GM23248 (cell line): ENCODE measurements around the gene ZNF444. TPM values are rescaled to one million over a fixed set of nuclear protein-coding genes. Genes with fewer than 3 reads are reported as not detected.
"Not testable (repeated sequence)": the region's sequence is repeated elsewhere in the genome, so short reads cannot be mapped to it uniquely, and the experiment has no call there.

Experiments
- DNase-seq: peaks from one replicate; pipeline ENCODE4 v3.0.0-alpha.2; 2015
- H2AFZ ChIP-seq: fragments of 200-600 bp; sonication (generic); 2 replicates; pipeline ENCODE4 v1.6.1; 2016; ENCODE audit warnings: antibody characterized with exemption
- H3F3A ChIP-seq: fragments of 200-600 bp; sonication (generic); 2 replicates; pipeline ENCODE4 v1.6.1; 2016; ENCODE audit warnings: mild to moderate bottlenecking, antibody characterized with exemption, mixed run types; ENCODE audit not compliant: insufficient read depth
- H3K27ac ChIP-seq: fragments of 200-600 bp; sonication (generic); 2 replicates; pipeline ENCODE4 v1.5.1; 2016; ENCODE audit warnings: mild to moderate bottlenecking
- H3K27me3 ChIP-seq: fragments of 200-600 bp; sonication (generic); replicated peaks from 2 replicates; pipeline ENCODE4 v1.6.1; 2016; ENCODE audit warnings: mild to moderate bottlenecking; ENCODE audit not compliant: insufficient read depth
- H3K36me3 ChIP-seq: fragments of 200-600 bp; sonication (generic); 2 replicates; pipeline ENCODE4 v1.6.1; 2016; ENCODE audit warnings: low read depth, mild to moderate bottlenecking
- H3K4me1 ChIP-seq: fragments of 200-600 bp; sonication (generic); 2 replicates; pipeline ENCODE4 v1.6.1; 2016; ENCODE audit warnings: mild to moderate bottlenecking; ENCODE audit not compliant: insufficient read depth
- H3K4me2 ChIP-seq: fragments of 200-600 bp; sonication (generic); one replicate; pipeline ENCODE4 v1.6.1; 2016; ENCODE audit warnings: mild to moderate bottlenecking; ENCODE audit not compliant: unreplicated experiment
- H3K4me3 ChIP-seq: fragments of 200-600 bp; sonication (generic); 2 replicates; pipeline ENCODE4 v1.5.1; 2016; ENCODE audit warnings: mild to moderate bottlenecking
- H3K79me2 ChIP-seq: fragments of 200-600 bp; sonication (generic); 2 replicates; pipeline ENCODE4 v1.6.1; 2016; ENCODE audit warnings: mild to moderate bottlenecking; ENCODE audit not compliant: insufficient read depth
- H3K9ac ChIP-seq: fragments of 200-600 bp; sonication (generic); 2 replicates; pipeline ENCODE4 v1.6.1; 2016; ENCODE audit warnings: mild to moderate bottlenecking
- H3K9me2 ChIP-seq: fragments of 200-600 bp; sonication (generic); 2 replicates; pipeline ENCODE4 v1.6.1; 2016; ENCODE audit warnings: mixed run types, mild to moderate bottlenecking, moderate library complexity; ENCODE audit not compliant: insufficient read depth
- H3K9me3 ChIP-seq: fragments of 200-600 bp; sonication (generic); one replicate; pipeline ENCODE4 v1.6.1; 2017; ENCODE audit warnings: low read depth
- H4K20me1 ChIP-seq: fragments of 200-600 bp; sonication (generic); 2 replicates; pipeline ENCODE4 v1.6.0; 2016; ENCODE audit not compliant: insufficient read depth
- EZH2 ChIP-seq: fragments of 200-600 bp; sonication (generic); IDR thresholded peaks from 2 replicates; pipeline ENCODE4 v1.6.1; 2018; ENCODE audit warnings: antibody characterized with exemption, mild to moderate bottlenecking; ENCODE audit not compliant: insufficient read depth, poor library complexity, severe bottlenecking
- EZH2phosphoT487 ChIP-seq: fragments of 200-600 bp; sonication (generic); IDR thresholded peaks from 2 replicates; pipeline ENCODE4 v1.6.1; 2018; ENCODE audit warnings: antibody characterized with exemption, moderate library complexity, mild to moderate bottlenecking, low read depth; ENCODE audit not compliant: insufficient read depth
- WGBS, 2 experiments: methylation state at CpG; one replicate each; pipeline ENCODE4 v1.1.6; 2015 to 2017; ENCODE audit warnings: low lambda C conversion rate in 2 of 2, low coverage in 1 of 2; ENCODE audit errors: missing lambda C conversion rate in 2 of 2; 5-methylcytosine and 5-hydroxymethylcytosine counted together
- in situ Hi-C: fragments of 300-500 bp; cut with MboI; formaldehyde crosslinking; loops from 2 replicates; pipeline ENCODE4 v1.15.0; 2020
- polyA plus RNA-seq: library from polyadenylated mRNA; unstranded; fragments of >200 nt; fragmentation: Nextera tagmentation; extraction: Ambion mirVana; gene quantifications from 2 replicates; pipeline ENCODE4 v1.2.1, GENCODE V29; 2016
- total RNA-seq: library from RNA; depleted of rRNA; stranded (reverse); fragments of >200 nt; shearing (Covaris generic); gene quantifications from 2 replicates; pipeline ENCODE4 v1.2.3, GENCODE V29; 2014

The ZNF444 gene
- total and polyA plus RNA-seq, 2 experiments from 2014 or later = 7.7 to 21.8 TPM

DNA sequence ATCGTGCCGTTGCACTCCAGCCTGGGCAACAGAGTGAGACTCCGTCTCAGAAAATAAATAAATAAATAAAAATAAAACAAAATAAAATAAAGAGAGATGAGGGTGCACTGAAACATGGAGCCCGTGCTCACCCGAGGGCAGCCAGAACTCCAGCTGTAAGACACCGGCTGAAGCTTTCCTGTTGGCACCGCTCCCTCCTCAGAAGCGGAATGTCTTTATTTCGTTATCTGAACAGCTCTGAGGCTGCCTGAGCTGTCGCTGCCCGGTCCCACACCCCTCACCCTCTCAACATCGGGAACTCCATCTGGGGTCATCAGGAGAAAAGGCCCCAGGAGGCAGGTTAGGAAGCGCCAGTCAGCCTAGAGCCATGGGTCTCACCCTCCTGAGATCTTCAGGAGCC, 44.4 kb upstream of the ZNF444 start:
- Histone ChIP-seq H3K4me2 (no peak overlapping the region), H3K9ac (no peak overlapping the region), H3K27ac (no peak overlapping the region), H4K20me1 (no peaks in the 10 kb centered on the region; the same call in 1 of the 2 replicates), H3K27me3 (no peaks in the 10 kb centered on the region), H3K79me2 (peaks cover 74% of the 10 kb centered on the region), H2AFZ (no peak overlapping the region), H3K9me3 (no peaks in the 10 kb centered on the region), H3K4me3 (no peak overlapping the region), H3K36me3 (no peaks in the 10 kb centered on the region), H3F3A (peaks cover under 1% of the 10 kb centered on the region; the same call in 1 of the 2 replicates), H3K9me2 (no peaks in the 10 kb centered on the region), H3K4me1 (no peaks in the 10 kb centered on the region)
- DNase-seq = no peak
- no peak for TF ChIP-seq EZH2
- no peak for TF ChIP-seq EZH2phosphoT487
- in situ Hi-C loops = no loop called here
- 90 to 95% methylated on average over 13 of the region's 13 CpGs for WGBS, 2 experiments

DNA sequence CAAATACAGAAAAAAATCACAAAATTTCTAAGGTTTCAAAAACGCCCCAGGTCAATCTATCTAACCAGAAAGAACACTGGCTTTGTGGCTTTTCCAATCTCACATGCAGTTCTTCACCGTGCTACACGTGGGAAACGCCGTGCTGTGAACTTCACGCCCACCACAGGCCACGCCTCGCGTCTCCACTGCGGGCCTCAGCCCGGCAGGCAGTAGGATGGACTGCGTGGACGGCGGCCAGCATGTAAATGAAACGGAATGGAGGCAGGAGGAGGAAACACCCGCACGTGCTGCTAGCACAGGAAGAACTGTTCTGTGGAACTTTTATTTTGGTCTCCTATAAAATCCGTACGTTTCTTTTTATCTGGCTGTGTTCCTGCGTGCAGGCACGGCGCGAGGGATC, 43.8 kb upstream of the ZNF444 start:
- H3K4me1 ChIP-seq = no peaks in the 10 kb centered on the region
- DNase-seq = no peak
- H2AFZ ChIP-seq = no peak overlapping the region
- no peaks in the 10 kb centered on the region for H3K36me3 ChIP-seq
- peaks cover 74% of the 10 kb centered on the region for H3K79me2 ChIP-seq
- no peaks in the 10 kb centered on the region for H3K9me2 ChIP-seq
- H3K4me2 ChIP-seq = no peak overlapping the region
- in situ Hi-C loops = no loop called here
- H3K9me3 ChIP-seq = no peaks in the 10 kb centered on the region
- no peak overlapping the region for H3K27ac ChIP-seq
- H3K27me3 ChIP-seq = no peaks in the 10 kb centered on the region
- H3K9ac ChIP-seq = no peak overlapping the region
- H3F3A ChIP-seq = no peaks in the 10 kb centered on the region
- no peak overlapping the region for H3K4me3 ChIP-seq
- TF ChIP-seq EZH2 = no peak
- no peak for TF ChIP-seq EZH2phosphoT487
- H4K20me1 ChIP-seq = no peaks in the 10 kb centered on the region; the same call in 1 of the 2 replicates
- WGBS, 2 experiments = 94 to 97% methylated on average over 23 of the region's 23 CpGs

DNA sequence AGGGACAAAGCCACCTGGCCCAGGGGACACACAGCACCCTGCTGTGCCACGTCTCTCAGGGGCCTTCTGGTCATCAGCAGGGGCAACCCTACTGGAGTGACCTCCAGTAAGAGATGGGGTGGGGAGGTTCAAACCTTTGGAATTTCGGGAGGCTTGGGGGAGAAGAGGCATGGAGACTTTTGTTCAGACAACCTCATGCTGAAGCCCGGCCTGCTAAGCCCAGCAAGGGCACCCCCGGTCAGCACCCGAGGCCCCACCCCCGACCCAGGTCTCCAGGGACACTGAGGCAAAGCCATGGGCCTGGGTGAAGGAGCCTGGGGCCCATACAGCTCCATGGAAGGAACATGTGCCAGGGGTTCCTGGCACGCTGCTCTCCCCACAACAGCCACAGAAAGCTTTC, 43.3 kb upstream of the ZNF444 start:
- in situ Hi-C loops = no loop called here
- H3F3A ChIP-seq = no peaks in the 10 kb centered on the region
- H3K9me2 ChIP-seq = no peaks in the 10 kb centered on the region
- no peaks in the 10 kb centered on the region for H3K9me3 ChIP-seq
- no peak overlapping the region for H2AFZ ChIP-seq
- no peak overlapping the region for H3K4me3 ChIP-seq
- no peaks in the 10 kb centered on the region for H3K36me3 ChIP-seq
- H3K4me2 ChIP-seq = no peak overlapping the region
- no peak overlapping the region for H3K9ac ChIP-seq
- no peaks in the 10 kb centered on the region for H3K4me1 ChIP-seq
- H3K27ac ChIP-seq = no peak overlapping the region
- no peak for DNase-seq
- 89 to 96% methylated on average over 7 of the region's 7 CpGs for WGBS, 2 experiments
- H4K20me1 ChIP-seq = no peaks in the 10 kb centered on the region; the same call in 1 of the 2 replicates
- TF ChIP-seq EZH2 = no peak
- TF ChIP-seq EZH2phosphoT487 = no peak
- H3K27me3 ChIP-seq = no peaks in the 10 kb centered on the region
- H3K79me2 ChIP-seq = peaks cover 74% of the 10 kb centered on the region

DNA sequence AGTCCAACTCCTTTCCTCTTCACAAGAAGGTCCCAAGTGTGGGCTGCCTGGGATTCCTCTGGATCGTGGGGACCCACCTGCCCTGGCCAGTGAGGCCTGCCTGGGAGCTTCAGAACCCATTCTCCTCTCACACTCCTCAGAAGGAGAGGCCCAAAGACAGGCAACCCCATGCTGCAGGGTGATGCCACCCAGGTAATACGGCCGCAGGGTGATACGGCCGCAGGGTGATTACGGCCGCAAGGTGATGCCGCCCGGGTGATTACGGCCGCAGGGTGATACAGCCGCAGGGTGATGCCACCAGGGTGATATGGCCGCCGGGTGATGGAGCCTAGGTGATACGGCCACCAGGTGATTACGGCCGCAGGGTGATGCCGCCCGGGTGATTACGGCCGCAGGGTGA, 42.9 kb upstream of the ZNF444 start:
- H3K27me3 ChIP-seq, H3K9me2 ChIP-seq, H3K4me2 ChIP-seq, H3K4me3 ChIP-seq, H2AFZ ChIP-seq, H3K9me3 ChIP-seq, H3K4me1 ChIP-seq, H4K20me1 ChIP-seq, DNase-seq, H3K9ac ChIP-seq, in situ Hi-C loops, H3F3A ChIP-seq, H3K27ac ChIP-seq, H3K36me3 ChIP-seq: not testable (repeated sequence)
- peaks cover 74% of the 10 kb centered on the region for H3K79me2 ChIP-seq
- WGBS, 2 experiments = 95 to 98% methylated on average over 10 to 21 of the region's 21 CpGs
